GM21367 (cell line): ENCODE data around the gene FNDC3B.

Experiments used
- ATAC-seq: cut with Tn5 transposase; IDR thresholded peaks from one replicate; pipeline ENCODE4 v1.9.1; 2021; ENCODE audit not compliant: unreplicated experiment

Gene FNDC3B

GRCh38 chr3:172300862-172301261 is 261.5 kb downstream of the FNDC3B start:
- ATAC-seq: no peak

GRCh38 chr3:172302203-172302602 is 262.8 kb downstream of the FNDC3B start:
- no peak for ATAC-seq

- no peak for ATAC-seq
Measured at GRCh38 chr3:172303181-172303580, 263.8 kb downstream of the FNDC3B start.

GRCh38 chr3:172303941-172304558 is 264.7 kb downstream of the FNDC3B start:
- no peak for ATAC-seq

- ATAC-seq: no peak
Measured at GRCh38 chr3:172305552-172305951, 266.2 kb downstream of the FNDC3B start.

- no peak for ATAC-seq
Measured at GRCh38 chr3:172305974-172306373, 266.6 kb downstream of the FNDC3B start.

- no peak for ATAC-seq
Measured at GRCh38 chr3:172307141-172307560, 267.8 kb downstream of the FNDC3B start.

- no peak for ATAC-seq
Measured at GRCh38 chr3:172309059-172309458, 269.7 kb downstream of the FNDC3B start.

- ATAC-seq: no peak
Measured at GRCh38 chr3:172309741-172310427, 270.5 kb downstream of the FNDC3B start.

- no peak for ATAC-seq
Measured at GRCh38 chr3:172310428-172310760, 271.0 kb downstream of the FNDC3B start.

- ATAC-seq: no peak
Measured at GRCh38 chr3:172311217-172311616, 271.8 kb downstream of the FNDC3B start.

- ATAC-seq: no peak
Measured at GRCh38 chr3:172312001-172312400, 272.6 kb downstream of the FNDC3B start.

GRCh38 chr3:172312711-172313110 is 273.3 kb downstream of the FNDC3B start:
- no peak for ATAC-seq

- no peak for ATAC-seq
Measured at GRCh38 chr3:172313671-172314070, 274.3 kb downstream of the FNDC3B start.

- no peak for ATAC-seq
Measured at GRCh38 chr3:172314591-172315160, 275.3 kb downstream of the FNDC3B start.

- no peak for ATAC-seq
Measured at GRCh38 chr3:172315401-172316091, 276.2 kb downstream of the FNDC3B start.

- no peak for ATAC-seq
Measured at GRCh38 chr3:172316758-172317157, 277.4 kb downstream of the FNDC3B start.

- ATAC-seq: no peak
Measured at GRCh38 chr3:172317481-172317880, 278.1 kb downstream of the FNDC3B start.

- no peak for ATAC-seq
Measured at GRCh38 chr3:172317984-172318383, 278.6 kb downstream of the FNDC3B start.

GRCh38 chr3:172319595-172319994 is 280.2 kb downstream of the FNDC3B start:
- no peak for ATAC-seq

GRCh38 chr3:172320468-172320867 is 281.1 kb downstream of the FNDC3B start:
- ATAC-seq: no peak

- peak; percentile 45 for ATAC-seq
Measured at GRCh38 chr3:172321035-172321434, 281.7 kb downstream of the FNDC3B start.
